GM10248 (cell line): Measurements from ENCODE around the gene SLC44A4.

Experiments used
- CTCF ChIA-PET: fragments of 300-600 bp; sonication (Branson Sonifier 250); formaldehyde crosslinking; extraction: SDS; loops from one replicate; lab custom pipeline; 2021; ENCODE audit warnings: antibody characterized with exemption; lab: Yijun Ruan, JAX
- POLR2A ChIA-PET: fragments of 350-650 bp; sonication (Branson Sonifier 250); formaldehyde crosslinking; extraction: SDS; loops from one replicate; lab custom pipeline; 2020; ENCODE audit warnings: antibody characterized with exemption; lab: Yijun Ruan, JAX
- DNase-seq: peaks from one replicate; pipeline ENCODE4 v3.0.0; 2012; ENCODE audit errors: extremely low spot score
- TF ChIP-seq, protein P1 (sequence below): IDR thresholded peaks from 2 replicates; pipeline ENCODE4 v1.5.1; 2012; ENCODE audit warnings: mild to moderate bottlenecking, low read depth; ENCODE audit errors: extremely low read depth, missing control alignments, control extremely low read depth

Gene SLC44A4

DNA sequence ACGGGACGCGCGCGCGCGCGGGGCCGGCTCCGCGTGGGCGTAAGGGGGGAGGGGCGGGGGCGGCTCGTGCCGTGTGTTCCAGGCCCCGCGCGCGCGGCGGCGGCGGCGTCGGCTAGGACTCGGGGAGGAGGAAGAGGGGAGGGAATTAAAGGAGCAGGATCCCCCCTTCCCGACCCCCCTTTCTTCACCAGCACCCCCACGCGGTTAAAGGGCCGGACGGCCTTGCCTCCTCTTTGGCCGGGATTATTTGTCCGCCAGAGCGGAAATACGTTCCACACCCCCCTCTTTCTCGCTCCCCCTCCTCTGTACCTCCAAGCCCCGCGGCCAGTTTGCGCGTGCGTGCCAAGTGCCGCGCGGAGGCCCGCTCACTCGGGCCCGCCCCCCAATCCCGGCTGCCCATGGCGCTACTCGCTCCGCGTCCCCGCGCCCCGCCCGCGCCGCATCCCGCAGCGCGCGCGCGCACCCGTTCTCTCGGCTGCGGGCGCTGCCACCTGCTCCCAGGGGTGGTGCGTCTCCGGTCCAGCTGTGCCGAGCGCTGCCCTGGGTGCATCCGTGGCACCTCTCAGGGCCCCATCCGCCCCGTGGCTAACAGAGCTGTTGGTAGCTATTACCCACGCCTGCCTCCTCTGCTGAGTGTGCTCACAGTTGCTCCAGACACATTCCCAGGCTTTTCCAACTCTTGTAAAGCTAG, 23.3 kb upstream of the SLC44A4 start, which contains the start of gene ZBTB12:
TSS of gene ZBTB12 (minus strand) at position 134 of the 691 bp plus-strand sequence. CDS start 781 bp downstream, outside the sequence.
- ChIA-PET POLR2A (interaction anchor here (0.9 kb wide), 1 partner anchor 75 kb away, joined by 3 read pairs; the partner anchor contains the start of gene HSPA1B), CTCF (interaction anchor here (1.0 to 1.4 kb wide), 2 partner anchors 18 to 69 kb away, joined by 3 read pairs; no protein-coding TSS in a partner anchor)
- TF ChIP-seq, protein P1, sequence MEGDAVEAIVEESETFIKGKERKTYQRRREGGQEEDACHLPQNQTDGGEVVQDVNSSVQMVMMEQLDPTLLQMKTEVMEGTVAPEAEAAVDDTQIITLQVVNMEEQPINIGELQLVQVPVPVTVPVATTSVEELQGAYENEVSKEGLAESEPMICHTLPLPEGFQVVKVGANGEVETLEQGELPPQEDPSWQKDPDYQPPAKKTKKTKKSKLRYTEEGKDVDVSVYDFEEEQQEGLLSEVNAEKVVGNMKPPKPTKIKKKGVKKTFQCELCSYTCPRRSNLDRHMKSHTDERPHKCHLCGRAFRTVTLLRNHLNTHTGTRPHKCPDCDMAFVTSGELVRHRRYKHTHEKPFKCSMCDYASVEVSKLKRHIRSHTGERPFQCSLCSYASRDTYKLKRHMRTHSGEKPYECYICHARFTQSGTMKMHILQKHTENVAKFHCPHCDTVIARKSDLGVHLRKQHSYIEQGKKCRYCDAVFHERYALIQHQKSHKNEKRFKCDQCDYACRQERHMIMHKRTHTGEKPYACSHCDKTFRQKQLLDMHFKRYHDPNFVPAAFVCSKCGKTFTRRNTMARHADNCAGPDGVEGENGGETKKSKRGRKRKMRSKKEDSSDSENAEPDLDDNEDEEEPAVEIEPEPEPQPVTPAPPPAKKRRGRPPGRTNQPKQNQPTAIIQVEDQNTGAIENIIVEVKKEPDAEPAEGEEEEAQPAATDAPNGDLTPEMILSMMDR = no peak
- peak; percentile 94 for DNase-seq

DNA sequence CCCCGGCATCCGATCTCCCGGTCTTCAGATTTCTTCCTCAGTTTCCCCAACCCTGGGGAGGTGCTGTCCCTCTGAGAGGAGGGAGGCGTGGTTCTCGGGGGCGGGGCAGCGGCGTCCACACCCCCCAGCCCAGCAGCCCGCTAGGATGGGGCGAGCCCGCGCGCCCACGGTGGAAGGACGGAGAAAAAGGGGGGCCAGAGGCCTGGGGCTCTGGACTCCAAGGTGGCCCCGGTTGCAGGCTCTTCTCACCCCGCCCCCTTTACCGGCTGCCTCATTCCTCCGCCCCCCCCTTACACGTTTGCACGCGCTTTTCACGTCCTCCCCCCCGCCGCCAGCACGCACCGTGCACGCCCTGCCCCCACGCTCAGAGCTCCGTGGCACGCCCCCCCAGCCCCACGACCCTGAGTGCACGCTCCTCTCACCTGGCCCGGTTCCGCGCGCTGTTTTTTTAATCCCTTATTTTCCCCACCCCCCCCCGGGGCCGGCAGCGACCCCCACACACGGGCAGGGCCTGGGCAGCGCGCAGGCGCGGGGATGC, 22.7 kb upstream of the SLC44A4 start:
- POLR2A ChIA-PET = no interaction called here
- CTCF ChIA-PET = interaction anchor here (1.4 kb wide), 1 partner anchor 18 kb away, joined by 3 read pairs; no protein-coding TSS in a partner anchor
- DNase-seq = peak; percentile 77
- TF ChIP-seq, protein P1 = no peak

DNA sequence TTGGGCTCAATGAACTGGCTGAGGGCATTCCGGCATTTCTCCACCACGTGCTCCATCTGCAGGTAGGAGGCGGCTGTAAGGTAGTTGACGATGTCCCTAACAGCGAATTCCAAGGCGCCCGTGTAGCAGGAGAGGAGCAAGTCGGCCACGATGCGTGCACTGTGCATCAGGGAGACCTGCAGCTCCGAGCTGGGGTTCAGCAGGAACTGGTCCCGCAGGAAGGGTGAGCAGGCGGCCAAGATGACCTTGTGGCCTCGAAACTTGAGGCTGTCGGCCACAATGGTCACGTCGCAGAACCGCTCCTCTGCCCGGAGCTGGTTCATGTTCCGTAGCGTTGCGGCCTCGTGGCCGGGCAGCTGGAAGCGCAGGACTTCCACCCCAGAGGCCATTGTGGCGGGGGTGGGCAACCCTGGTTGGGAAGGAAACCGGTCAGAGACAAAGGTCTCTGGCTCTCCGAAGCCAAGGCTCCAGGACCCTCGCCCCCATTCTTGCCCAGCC, 22.2 kb upstream of the SLC44A4 start:
- DNase-seq = no peak
- ChIA-PET CTCF (no interaction called here), POLR2A (no interaction called here)

DNA sequence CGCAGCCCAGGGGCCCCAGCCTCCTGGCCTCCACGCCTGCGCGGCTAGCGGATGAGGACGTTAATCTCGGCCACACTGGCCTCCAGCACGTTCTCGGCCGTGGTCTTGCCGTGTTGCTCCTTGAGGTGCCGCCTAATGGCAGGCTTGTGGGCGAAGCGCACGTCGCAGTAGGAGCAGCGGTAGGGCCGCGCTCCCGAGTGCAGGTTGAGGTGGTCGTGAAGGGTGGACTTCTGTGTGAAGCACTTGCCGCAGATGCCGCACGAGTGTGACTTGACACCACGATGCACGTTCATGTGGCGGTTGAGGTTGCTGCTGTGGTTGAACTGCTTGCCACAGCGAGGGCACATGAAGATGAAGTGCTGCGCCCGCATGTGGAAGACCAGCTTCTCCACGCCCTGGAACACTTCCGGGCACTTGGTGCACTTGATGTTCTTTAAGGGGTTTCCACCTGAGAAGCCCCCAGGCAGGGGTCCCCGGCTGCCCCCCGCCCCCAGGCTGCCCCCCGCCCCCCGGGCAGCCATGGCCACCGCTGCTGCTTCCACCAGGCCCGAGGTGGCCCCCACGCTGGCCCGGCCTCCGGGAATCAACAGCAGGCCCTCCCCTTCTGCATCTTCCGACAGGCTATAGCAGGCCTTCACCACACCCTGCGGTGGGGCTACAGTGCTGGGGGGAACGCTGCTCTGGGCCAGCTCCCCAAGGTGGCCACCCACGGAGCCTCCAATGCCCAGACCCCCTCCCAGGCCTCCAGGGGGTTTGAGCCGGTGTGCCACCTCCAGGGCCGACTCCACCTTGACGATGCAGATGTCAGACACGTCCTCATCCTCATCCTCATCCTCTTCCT, 21.3 kb upstream of the SLC44A4 start:
- ChIA-PET CTCF (no interaction called here), POLR2A (interaction anchor here (0.6 kb wide), 1 partner anchor 18 kb away, joined by 8 read pairs; no protein-coding TSS in a partner anchor)
- TF ChIP-seq, protein P1 = no peak
- no peak for DNase-seq

More for the DNA sequence above, 22.2 kb upstream of the SLC44A4 start:
- TF ChIP-seq, protein P1 = no peak

DNA sequence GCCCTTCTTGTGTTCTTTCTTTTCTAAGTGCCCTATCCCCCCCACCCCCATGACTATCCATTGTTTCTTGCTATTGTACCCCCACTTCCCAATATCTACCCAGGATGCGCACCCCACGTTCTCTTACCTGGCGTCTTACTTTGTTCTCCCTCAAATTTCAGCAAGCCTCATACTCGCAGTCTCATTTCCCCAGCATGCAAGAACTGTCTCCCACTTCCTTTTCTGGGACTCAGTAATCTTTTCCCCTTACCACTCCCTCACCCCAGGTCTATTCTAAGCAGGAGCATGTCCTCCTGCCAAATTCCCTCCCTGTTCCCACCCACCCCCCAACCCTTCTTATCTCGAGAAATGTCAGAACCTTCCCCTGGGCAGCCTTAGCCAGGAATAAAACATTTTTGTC, 20.4 kb upstream of the SLC44A4 start:
- no peak for DNase-seq
- TF ChIP-seq, protein P1 = no peak
- POLR2A ChIA-PET = no interaction called here
- CTCF ChIA-PET = interaction anchor here (1.2 to 1.6 kb wide), 3 partner anchors 10 to 348 kb away, joined by 3 to 5 read pairs (median 4); no protein-coding TSS in a partner anchor
